HAP-1 (cell line): ENCODE measurements around the gene SAMD5.

Source experiments
- DNase-seq, 2 experiments: peaks; one replicate each; pipeline ENCODE4 v3.0.0-alpha.2; 2016 to 2020; ENCODE audit warnings: low spot score in 2 of 2
- H3K27me3 ChIP-seq: fragments of 250-450 bp; sonication (Bioruptor Pico); 2 replicates; pipeline ENCODE4 v1.5.1; 2020; ENCODE audit warnings: low read depth, mild to moderate bottlenecking, moderate library complexity
- H3K36me3 ChIP-seq: fragments of 250-450 bp; sonication (Bioruptor Pico); replicated peaks from 2 replicates; pipeline ENCODE4 v1.5.1; 2020; ENCODE audit warnings: mild to moderate bottlenecking
- H3K4me1 ChIP-seq: fragments of 250-450 bp; sonication (Bioruptor Pico); 2 replicates; pipeline ENCODE4 v1.5.1; 2020; ENCODE audit warnings: mild to moderate bottlenecking
- H3K4me3 ChIP-seq: fragments of 250-450 bp; sonication (Bioruptor Pico); 2 replicates; pipeline ENCODE4 v1.5.1; 2020; ENCODE audit warnings: mild to moderate bottlenecking, moderate library complexity
- H3K9me3 ChIP-seq: fragments of 250-450 bp; sonication (Bioruptor Pico); 2 replicates; pipeline ENCODE4 v1.5.1; 2020; ENCODE audit warnings: mild to moderate bottlenecking, moderate library complexity
- in situ Hi-C: fragments of 300-500 bp; cut with MboI; formaldehyde crosslinking; loops from 3 replicates; pipeline ENCODE4 v1.14.3; 2020; ENCODE audit warnings: low sequenced_read_pairs, inconsistent platforms, mixed read lengths

Gene SAMD5

DNA sequence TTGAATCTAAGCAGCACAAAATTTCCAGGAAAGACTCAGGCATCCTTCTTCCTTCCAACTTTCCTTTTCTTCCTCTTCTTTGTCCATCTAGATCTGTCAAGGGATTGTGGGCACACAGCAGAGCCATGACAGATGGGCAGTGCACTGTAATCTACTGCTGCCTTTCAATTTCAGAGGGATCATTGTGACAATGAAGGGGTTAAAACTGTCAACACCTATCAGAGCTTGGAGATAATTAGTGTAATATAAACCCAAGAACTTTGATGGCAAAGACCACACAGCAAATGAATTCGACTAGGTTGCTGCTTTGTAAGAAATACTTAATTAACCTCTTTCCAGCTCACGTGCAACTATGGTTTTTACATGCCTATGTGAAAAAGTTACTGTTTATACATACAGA is 55.0 kb downstream of the SAMD5 start:
- 0 out of 2 replicates have a peak, but pooled peaks cover 2% of the 10 kb centered on the region for H3K4me1 ChIP-seq
- 0 out of 2 replicates have a peak, but pooled peaks cover 4% of the 10 kb centered on the region for H3K27me3 ChIP-seq
- no peak for DNase-seq
- no peaks in the 10 kb centered on the region for H3K36me3 ChIP-seq
- no peak overlapping the region for H3K4me3 ChIP-seq
- H3K9me3 ChIP-seq, result no peaks in the 10 kb centered on the region
- in situ Hi-C loops, result no loop called here

DNA sequence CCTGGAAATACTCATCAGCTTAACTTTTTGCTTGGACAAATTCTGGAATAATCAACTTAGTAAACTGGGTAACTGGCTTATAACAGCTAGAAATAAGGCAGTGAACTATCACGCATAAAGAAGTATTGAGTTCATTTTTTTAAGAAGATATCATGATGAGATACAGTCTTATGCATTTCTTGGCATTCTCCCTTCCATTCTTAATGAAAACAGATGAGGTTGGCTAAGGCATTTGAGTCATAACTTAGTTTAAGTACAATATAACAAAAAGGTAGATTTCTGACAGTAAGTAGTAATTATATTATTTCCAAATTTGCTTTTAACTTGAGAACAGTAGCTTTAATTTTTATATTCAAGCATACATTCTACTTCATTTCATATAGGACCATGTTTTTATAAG is 56.1 kb downstream of the SAMD5 start:
- Histone ChIP-seq H3K4me1 (0 out of 2 replicates have a peak, but pooled peaks cover 2% of the 10 kb centered on the region), H3K9me3 (no peaks in the 10 kb centered on the region), H3K36me3 (no peaks in the 10 kb centered on the region), H3K27me3 (0 out of 2 replicates have a peak, but pooled peaks cover 6% of the 10 kb centered on the region), H3K4me3 (no peak overlapping the region)
- no peak for DNase-seq
- in situ Hi-C loops, result no loop called here

DNA sequence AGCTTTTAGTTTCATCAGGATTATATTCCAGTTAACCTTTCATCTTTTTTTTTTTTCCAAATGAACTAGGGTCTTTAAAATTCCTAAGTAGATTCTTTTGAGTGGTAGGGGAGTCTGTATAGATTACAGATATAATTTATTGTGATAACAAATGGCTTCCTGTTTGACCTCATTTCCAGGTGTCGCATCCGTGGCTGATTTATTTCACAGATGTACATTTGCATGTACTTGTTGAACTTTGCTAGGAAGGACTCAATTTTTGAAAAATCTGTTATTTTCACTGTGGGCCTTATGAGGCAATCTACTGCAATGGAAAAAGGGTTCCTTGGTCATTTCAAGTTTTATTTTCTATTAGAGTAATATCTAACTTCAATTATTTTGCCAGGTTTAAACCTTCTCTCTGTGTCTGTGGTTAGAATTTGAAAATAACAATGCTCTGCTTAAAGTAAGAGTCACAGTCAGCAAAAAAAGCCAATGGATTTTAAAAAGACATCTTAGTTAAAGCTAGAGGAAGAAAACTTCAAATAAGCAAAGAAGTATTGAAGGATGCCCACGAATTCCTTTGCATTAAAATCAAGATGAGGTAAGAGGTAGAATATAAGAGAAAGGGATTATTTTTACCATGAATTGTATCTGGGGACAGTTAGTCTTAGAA is 57.9 kb downstream of the SAMD5 start:
- in situ Hi-C loops, result no loop called here
- DNase-seq, result no peak
- Histone ChIP-seq H3K4me1 (0 out of 2 replicates have a peak, but pooled peaks cover 2% of the 10 kb centered on the region), H3K27me3 (0 out of 2 replicates have a peak, but pooled peaks cover 6% of the 10 kb centered on the region), H3K36me3 (no peaks in the 10 kb centered on the region), H3K9me3 (no peaks in the 10 kb centered on the region), H3K4me3 (no peak overlapping the region)

DNA sequence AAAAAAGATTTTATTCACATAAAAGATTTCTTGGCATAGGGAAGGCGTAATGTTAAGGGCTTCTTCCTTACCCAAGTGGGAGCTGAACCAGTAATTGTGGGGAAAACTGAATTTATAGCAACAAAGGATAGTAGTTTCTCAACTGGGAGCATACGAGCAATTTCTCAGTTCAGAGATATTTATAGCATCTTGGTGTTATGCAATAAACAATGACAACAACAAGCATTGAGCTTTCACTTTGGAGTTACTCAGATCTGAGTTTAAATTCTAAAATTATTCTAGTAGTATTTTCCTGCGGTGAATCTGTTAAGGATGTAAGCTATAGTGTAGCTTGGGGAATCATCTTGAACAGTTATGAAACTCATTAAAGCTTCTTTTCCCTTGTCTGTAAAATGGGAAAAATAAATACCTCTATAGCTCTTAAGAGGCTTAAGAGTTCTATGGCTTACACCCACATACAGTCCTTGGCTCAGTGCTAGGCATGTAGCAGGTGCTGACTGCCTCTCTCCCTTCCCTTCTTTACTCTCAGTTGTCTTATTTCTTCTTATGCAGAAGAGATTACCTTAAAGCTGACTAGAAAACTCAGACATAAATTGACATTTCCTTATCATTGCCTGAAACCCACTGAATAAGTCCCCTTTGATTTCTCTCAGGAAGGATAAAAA is 58.8 kb downstream of the SAMD5 start:
- in situ Hi-C loops, result no loop called here
- Histone ChIP-seq H3K9me3 (no peaks in the 10 kb centered on the region), H3K36me3 (no peaks in the 10 kb centered on the region), H3K4me1 (0 out of 2 replicates have a peak, but pooled peaks cover 2% of the 10 kb centered on the region), H3K27me3 (0 out of 2 replicates have a peak, but pooled peaks cover 6% of the 10 kb centered on the region), H3K4me3 (no peak overlapping the region)
- DNase-seq, result no peak

DNA sequence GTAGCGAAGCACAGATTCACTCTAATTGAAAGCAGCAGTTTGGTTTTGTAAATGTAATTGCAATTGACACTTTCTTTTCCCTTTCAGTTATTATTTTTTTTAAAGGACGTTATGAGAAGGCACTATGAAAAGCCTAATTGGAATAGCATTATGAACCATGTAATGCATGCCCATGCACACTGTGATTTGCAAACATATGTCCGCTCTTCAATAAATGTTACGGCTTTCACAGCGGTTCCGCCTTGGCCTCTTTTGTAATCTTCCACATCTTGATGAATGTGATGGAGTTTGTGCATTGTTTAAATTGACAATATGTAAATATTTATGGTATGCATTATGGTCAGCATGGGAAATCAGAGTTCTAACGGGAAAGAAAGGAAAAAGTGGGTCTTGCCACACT is 61.3 kb downstream of the SAMD5 start:
- 0 out of 2 replicates have a peak, but pooled peaks cover 2% of the 10 kb centered on the region for H3K4me1 ChIP-seq
- H3K4me3 ChIP-seq, result no peak overlapping the region
- peaks cover 6% of the 10 kb centered on the region; the same call in 1 of the 2 replicates for H3K27me3 ChIP-seq
- H3K9me3 ChIP-seq, result no peaks in the 10 kb centered on the region
- in situ Hi-C loops, result no loop called here
- H3K36me3 ChIP-seq, result no peaks in the 10 kb centered on the region
- DNase-seq, result no peak

DNA sequence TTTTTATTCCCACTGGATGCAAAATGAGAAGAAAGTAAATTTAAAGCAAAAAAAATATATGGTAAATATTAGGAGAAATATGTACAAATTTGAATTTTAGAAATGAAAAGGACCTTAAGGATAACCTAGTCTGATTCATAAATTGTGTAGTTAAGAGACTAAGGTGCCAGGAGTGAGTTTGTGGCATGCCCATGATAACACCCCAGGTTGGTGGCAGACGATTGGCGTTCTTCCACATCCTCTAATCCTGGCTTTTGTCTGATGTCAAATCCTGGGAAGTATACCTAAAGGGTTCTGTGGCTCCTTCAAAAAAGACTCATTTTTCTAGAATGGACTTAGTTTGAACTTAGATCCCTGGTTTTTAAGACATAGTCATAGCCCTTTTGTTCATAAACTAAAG is 62.2 kb downstream of the SAMD5 start:
- Histone ChIP-seq H3K4me1 (0 out of 2 replicates have a peak, but pooled peaks cover 2% of the 10 kb centered on the region), H3K27me3 (peaks cover 6% of the 10 kb centered on the region; the same call in 1 of the 2 replicates), H3K4me3 (no peak overlapping the region), H3K9me3 (no peaks in the 10 kb centered on the region), H3K36me3 (no peaks in the 10 kb centered on the region)
- in situ Hi-C loops, result no loop called here
- DNase-seq, result peak in 1 of 2 experiments; percentile 2

DNA sequence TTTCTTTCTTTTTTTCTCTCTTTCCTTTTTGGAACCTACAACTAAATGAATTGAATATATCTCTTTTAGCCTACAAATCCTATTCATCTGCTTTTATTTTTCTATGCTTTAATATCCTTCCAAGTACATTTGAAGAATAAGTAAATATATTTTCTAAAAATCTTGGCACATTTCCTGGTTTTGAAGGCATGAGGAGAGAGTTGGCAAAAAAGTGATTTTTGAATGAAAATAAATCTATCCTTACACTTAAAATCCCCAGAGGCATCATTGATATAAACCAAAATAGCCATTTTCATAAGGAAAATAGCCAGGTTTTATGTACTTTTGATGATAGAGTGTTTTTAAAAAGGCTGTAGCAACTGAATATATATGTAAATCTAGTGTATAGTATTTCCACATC is 69.0 kb downstream of the SAMD5 start:
- Histone ChIP-seq H3K36me3 (no peaks in the 10 kb centered on the region), H3K27me3 (no peaks in the 10 kb centered on the region; the same call in 1 of the 2 replicates), H3K9me3 (no peaks in the 10 kb centered on the region), H3K4me1 (no peaks in the 10 kb centered on the region), H3K4me3 (no peak overlapping the region)
- in situ Hi-C loops, result no loop called here
- no peak for DNase-seq

DNA sequence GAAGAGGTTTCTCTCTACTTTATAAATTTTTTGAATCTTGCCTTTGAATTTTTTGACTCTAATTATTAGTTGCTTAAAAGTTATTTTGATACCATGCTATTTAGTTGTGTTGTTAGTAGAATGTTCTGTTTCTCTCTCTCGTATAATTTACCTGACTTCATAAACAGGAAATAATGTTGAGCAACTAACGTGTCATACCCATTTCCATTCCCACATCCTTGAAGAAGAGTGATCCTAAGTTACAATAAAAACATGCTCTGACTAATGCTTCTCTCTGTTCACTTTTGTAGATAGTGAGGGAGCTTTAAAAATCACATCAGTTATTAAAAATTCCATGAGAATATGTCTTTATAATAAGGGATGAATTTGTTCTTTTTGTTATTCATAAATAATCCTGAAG is 69.7 kb downstream of the SAMD5 start:
- Histone ChIP-seq H3K4me3 (no peak overlapping the region), H3K9me3 (no peaks in the 10 kb centered on the region), H3K4me1 (no peaks in the 10 kb centered on the region), H3K27me3 (no peaks in the 10 kb centered on the region), H3K36me3 (no peaks in the 10 kb centered on the region)
- no peak for DNase-seq
- in situ Hi-C loops, result no loop called here

DNA sequence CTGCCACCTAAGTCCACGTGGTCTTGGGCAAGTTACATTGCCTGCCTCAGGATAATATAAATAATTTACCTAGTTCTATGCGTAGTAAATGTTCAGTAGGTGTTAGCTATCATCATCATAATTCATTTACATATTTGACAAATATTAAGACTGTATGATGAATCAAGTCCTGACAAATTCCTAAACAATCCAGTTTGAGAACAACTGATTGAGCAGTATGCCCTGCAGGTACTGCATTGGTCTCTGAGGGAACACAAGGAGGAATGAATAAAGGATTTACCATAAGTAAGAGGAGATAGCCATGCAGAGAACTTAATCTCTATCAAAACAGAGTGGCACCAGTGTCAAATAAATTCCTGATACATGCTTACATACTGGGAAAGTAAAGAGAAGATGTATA is 70.4 kb downstream of the SAMD5 start:
- in situ Hi-C loops, result no loop called here
- Histone ChIP-seq H3K4me1 (no peaks in the 10 kb centered on the region), H3K9me3 (no peaks in the 10 kb centered on the region), H3K27me3 (no peaks in the 10 kb centered on the region), H3K36me3 (no peaks in the 10 kb centered on the region), H3K4me3 (no peak overlapping the region)
- DNase-seq, result no peak

DNA sequence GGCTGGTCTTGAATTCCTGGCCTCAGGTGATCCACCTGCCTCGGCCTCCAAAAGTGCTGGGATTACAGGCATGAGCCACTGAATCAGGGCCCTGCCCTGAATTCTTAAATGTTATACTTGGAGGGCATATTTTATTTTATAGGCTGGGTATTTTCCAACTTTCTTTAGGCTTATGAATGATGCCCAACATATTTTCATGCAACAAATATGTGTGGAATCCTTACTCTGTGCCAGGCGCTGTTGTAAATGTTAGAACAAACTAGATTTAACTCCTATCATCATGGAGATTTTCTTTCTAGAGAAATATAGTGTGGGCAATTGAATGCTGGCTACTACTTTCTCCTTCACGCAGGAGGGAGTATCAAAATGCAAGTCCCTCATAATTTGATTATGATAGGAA is 71.2 kb downstream of the SAMD5 start:
- no peaks in the 10 kb centered on the region for H3K36me3 ChIP-seq
- no peaks in the 10 kb centered on the region for H3K4me1 ChIP-seq
- in situ Hi-C loops, result no loop called here
- H3K9me3 ChIP-seq, result no peaks in the 10 kb centered on the region
- no peak overlapping the region for H3K4me3 ChIP-seq
- DNase-seq, result no peak
- H3K27me3 ChIP-seq, result no peaks in the 10 kb centered on the region

DNA sequence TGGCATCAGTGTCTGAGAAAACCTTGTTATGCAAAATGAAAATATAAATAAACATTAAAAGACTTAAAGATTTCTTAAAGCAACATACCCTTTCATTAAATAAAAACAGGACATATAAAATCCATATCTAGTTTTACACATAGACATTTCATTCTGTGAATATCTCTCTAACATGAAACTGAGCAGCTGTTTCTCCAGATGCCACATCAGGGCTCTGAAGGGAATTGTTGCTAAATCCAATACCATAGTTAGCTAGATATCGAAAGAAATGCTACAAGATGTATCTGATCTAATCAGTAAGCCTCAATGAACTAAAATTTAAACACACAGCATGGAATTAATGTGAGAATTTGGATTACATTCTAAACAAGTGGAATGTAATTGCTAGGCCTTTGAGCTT is 74.5 kb downstream of the SAMD5 start:
- Histone ChIP-seq H3K9me3 (no peaks in the 10 kb centered on the region), H3K4me3 (no peak overlapping the region)
- in situ Hi-C loops, result no loop called here

DNA sequence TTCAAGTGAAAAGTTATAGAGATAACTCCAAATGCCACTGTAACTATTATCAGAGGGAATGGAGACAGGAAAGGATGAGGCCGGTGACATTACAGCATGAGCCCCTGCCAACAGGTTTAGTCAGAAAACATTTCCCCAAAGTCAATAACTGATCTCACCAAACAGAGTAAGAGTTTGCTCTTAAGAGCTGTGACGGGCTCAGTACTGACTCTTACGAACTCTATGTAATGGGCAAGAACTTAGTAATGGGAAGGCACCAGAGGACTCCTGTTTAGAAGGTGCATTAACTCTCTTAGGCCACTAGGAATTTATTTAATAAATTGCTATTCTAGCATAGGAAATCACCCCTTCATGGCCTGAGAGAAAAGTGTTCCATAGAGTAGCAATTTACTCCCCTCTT is 76.8 kb downstream of the SAMD5 start:
- no peak for DNase-seq
- no peaks in the 10 kb centered on the region for H3K9me3 ChIP-seq
- H3K36me3 ChIP-seq, result no peaks in the 10 kb centered on the region
- H3K27me3 ChIP-seq, result peaks cover 5% of the 10 kb centered on the region
- H3K4me3 ChIP-seq, result no peak overlapping the region
- H3K4me1 ChIP-seq, result no peaks in the 10 kb centered on the region
- in situ Hi-C loops, result no loop called here

More for the DNA sequence above, 74.5 kb downstream of the SAMD5 start:
- Histone ChIP-seq H3K4me1 (no peaks in the 10 kb centered on the region), H3K36me3 (no peaks in the 10 kb centered on the region), H3K27me3 (peaks cover 5% of the 10 kb centered on the region)
- no peak for DNase-seq

DNA sequence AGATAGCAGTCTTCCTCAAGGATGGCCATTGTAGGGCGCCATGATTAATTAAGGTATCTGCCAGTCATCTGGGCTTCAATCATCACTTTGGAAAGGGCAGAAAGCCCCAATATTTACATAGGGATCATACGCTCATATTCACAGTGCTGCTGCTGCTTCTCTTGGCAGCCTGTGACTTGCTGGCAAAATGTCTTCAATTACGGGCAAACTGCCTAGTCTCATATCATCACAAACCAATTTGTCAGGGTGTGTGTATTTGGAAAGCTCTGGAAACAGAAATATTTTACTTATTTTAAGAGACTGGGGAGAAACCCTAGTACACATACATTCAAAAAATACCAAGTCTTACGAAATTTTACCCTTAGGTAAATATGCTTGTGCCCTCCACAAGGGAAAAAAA is 77.6 kb downstream of the SAMD5 start:
- peaks cover 5% of the 10 kb centered on the region for H3K27me3 ChIP-seq
- no peak for DNase-seq
- H3K36me3 ChIP-seq, result no peaks in the 10 kb centered on the region
- H3K4me3 ChIP-seq, result no peak overlapping the region
- no peaks in the 10 kb centered on the region for H3K9me3 ChIP-seq
- H3K4me1 ChIP-seq, result no peaks in the 10 kb centered on the region
- in situ Hi-C loops, result no loop called here

DNA sequence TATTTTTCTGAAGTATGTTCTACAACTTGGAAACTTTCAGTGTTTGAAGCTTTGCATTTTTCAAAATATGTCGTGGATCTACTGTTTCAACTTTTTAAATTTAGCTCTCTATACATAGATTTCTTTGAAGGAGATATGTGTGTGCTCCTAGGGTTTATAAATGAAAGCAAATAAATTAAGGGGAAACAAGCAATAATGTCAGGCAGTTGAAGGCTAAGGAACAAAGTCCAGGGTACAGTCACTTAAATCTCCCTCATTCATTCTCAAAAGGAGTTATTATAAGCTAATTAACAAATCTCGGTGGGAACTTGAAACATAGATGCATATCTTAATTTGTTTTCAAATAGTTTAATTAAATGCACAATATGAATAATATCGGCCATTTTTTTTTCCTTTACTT is 79.4 kb downstream of the SAMD5 start:
- Histone ChIP-seq H3K4me1 (no peaks in the 10 kb centered on the region), H3K36me3 (no peaks in the 10 kb centered on the region), H3K27me3 (peaks cover 5% of the 10 kb centered on the region), H3K9me3 (no peaks in the 10 kb centered on the region), H3K4me3 (no peak overlapping the region)
- in situ Hi-C loops, result no loop called here
- DNase-seq, result no peak
